Stimulated activated CD8-positive, alpha-beta memory T cell treated with anti-CD3 and anti-CD28 coated beads, Interleukin-15, amount 100 ng/mL, for 48 hours (primary cell): ENCODE results near the gene LRRC8C.
"Not testable (repeated sequence)": the region's sequence is repeated elsewhere in the genome, so short reads cannot be mapped to it uniquely, and the experiment has no call there.

Experiments used
- DNase-seq, 2 donors: peaks; one replicate each; pipeline ENCODE4 v3.0.0-alpha.2; 2020; ENCODE audit warnings: low read depth in 2 of 2

LRRC8C gene

GRCh38 chr1:89607586-89608318 is 25.2 kb upstream of the LRRC8C start:
- DNase-seq, result no peak

- peak in 1 of 2 donors; percentile 67 for DNase-seq
Observed at GRCh38 chr1:89608319-89608983, 24.5 kb upstream of the LRRC8C start.

GRCh38 chr1:89608984-89609725 is 23.8 kb upstream of the LRRC8C start:
- peak; percentile 67 to 71 for DNase-seq

GRCh38 chr1:89609781-89610456 is 23.0 kb upstream of the LRRC8C start:
- DNase-seq, result peak in 1 of 2 donors; percentile 48

- DNase-seq, result no peak
Observed at GRCh38 chr1:89610457-89611011, 22.4 kb upstream of the LRRC8C start.

GRCh38 chr1:89611721-89612120 is 21.2 kb upstream of the LRRC8C start:
- no peak for DNase-seq

- no peak for DNase-seq
Observed at GRCh38 chr1:89613928-89614327, 19.0 kb upstream of the LRRC8C start.

- DNase-seq, result no peak
Observed at GRCh38 chr1:89615676-89616598, 17.0 kb upstream of the LRRC8C start.

GRCh38 chr1:89616844-89617627 is 15.9 kb upstream of the LRRC8C start:
- no peak for DNase-seq

- DNase-seq, result no peak
Observed at GRCh38 chr1:89620664-89621063, 12.3 kb upstream of the LRRC8C start.

GRCh38 chr1:89622895-89623294 is 10.0 kb upstream of the LRRC8C start:
- no peak for DNase-seq

- DNase-seq, result no peak
Observed at GRCh38 chr1:89624314-89624713, 8.6 kb upstream of the LRRC8C start.

- DNase-seq, result no peak
Observed at GRCh38 chr1:89624715-89625323, 8.1 kb upstream of the LRRC8C start.

GRCh38 chr1:89627596-89627962 is 5.3 kb upstream of the LRRC8C start:
- DNase-seq, result no peak

- no peak for DNase-seq
Observed at GRCh38 chr1:89629146-89629545, 3.8 kb upstream of the LRRC8C start.

- DNase-seq, result not testable (repeated sequence)
Observed at GRCh38 chr1:89629600-89629999, 3.3 kb upstream of the LRRC8C start.

GRCh38 chr1:89630048-89630447 is 2.9 kb upstream of the LRRC8C start:
- no peak for DNase-seq

- no peak for DNase-seq
Observed at GRCh38 chr1:89631816-89632656, 884 bp upstream of the LRRC8C start.
